Measurements from ENCODE around the gene NCOA3.
"Not testable (repeated sequence)": the region's sequence is repeated elsewhere in the genome, so short reads cannot be mapped to it uniquely, and the experiment has no call there.

Gene NCOA3

DNA sequence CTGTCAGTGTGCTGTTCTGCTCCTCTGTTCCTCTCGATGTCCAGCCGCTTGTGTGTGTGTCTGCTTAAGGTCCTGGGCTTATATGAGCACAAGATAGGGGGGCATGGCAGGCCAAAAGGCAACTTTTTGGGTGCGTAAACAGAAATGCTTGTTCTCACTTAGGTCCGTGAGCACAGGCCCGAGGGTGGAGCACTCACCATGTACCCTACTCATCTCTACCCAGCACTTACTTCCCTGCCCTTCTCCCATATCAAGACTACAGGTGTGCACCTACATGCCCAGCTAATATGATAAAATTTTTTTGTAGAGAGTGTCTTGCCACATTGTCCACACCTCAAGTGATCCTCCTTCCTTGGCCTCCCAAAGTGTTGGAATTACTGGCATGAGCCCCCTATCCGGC is 34.3 kb downstream of the NCOA3 start:
- no peak for DNase-seq (ENCODE audit: low spot score)

DNA sequence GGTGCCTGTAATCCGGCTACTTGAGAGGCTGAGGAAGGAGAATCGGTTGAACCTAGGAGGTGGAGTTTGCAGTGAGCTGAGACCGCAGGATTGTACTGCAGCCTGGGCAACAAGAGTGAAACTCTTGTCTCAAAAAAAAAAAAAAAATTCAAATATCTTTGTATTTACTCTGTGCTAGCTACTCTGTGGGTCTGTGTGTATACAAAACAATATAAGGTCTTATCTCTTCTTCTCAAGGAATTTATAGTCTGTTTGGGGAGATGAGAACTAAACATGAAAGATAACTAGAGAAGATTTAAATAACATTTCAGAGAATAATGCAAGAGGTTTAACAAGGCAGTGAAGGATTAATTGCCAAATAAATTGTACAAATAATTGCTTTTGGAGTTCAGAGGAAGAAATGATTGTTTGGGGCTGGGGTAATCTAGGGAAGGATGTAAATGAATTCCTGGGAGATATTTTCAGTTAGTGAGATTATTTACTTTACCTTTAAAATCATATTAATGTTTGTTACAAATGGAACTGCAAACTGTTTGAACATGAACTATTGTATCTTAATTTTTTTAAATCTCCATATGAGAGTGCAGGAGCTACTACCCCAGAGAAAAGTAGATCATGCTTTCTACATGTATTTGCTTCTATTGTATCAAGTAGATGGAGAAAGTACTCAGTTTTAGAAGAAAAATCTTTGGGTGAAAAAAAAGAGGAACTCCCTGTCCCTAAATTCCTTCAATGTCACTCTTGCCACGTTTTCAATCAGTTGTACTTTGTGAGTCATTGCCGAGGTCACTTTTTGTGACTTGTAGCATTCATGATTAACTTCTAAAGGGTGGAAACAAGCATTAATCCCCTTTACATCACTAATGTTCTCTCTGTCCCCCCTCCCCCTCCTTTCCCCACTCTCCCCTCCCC is 39.0 kb downstream of the NCOA3 start:
- no peak for DNase-seq (ENCODE audit: low spot score)

DNA sequence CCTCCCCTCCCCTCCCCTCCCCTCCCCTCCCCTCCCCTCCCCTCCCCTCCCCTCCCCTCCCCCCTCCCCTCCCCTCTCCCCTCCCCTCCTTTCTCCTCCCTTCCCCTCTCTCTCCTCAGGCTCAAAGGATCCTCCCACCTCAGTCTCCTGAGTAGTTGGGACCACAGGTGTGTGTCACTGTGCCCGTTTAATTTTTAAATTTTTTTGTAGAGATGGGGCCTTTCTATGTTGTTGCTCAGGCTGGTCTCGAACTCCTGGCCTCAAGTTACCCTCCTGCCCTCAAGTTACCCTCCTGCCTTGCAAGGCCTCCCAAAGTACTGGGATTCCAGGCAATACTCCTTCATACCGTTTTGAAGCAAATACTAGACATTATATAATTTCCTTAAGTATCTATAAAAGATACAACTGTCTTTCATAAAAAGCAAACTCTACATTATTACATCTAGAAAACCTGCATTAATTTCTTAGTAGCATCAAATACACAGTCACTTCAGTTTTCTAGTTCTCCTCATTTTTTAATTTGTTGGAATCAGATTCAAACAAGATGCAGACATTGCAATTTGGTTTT is 39.8 kb downstream of the NCOA3 start:
- no peak for DNase-seq (ENCODE audit: low spot score)

DNA sequence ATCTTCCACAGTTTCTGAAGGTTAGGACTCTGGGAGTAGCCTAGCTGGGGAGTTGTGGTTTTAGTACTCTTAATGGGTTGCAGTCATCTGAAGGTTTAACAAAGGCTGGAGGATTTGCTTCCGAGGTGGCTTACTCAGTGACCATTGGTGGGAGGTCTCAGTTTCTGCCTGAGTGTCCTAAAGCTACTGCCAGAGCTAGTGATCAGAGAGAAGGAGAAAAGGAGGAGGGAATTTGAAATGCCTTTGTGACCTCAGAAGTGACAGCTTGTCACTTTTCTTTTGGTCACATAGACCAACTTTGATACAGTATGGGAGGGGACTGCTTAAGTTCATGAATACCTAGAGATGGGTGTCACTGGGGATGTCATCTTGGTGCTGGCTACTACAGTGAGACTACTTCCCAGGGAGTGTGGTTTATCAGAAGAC is 41.3 kb downstream of the NCOA3 start:
- no peak for DNase-seq (ENCODE audit: low spot score)

DNA sequence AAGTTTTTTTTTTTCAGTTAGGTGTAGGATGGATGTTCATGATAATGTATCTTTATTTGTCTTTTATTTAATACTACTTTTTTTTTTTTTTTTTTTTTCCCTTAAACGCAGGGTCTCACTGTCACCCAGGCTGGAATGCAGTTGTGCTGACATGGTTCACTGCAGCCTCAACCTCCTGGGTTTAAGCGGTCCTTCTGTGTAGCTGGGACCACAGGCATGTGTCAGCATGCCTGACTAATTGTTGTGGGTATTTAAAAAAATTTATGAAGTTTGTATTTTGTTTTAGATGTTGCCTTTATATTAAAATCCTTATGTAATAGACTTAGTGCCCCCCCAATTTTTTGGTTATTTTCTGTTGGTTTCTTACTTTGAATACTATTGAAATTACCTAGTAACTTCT is 42.6 kb downstream of the NCOA3 start:
- DNase-seq (ENCODE audit: low spot score), result no peak

DNA sequence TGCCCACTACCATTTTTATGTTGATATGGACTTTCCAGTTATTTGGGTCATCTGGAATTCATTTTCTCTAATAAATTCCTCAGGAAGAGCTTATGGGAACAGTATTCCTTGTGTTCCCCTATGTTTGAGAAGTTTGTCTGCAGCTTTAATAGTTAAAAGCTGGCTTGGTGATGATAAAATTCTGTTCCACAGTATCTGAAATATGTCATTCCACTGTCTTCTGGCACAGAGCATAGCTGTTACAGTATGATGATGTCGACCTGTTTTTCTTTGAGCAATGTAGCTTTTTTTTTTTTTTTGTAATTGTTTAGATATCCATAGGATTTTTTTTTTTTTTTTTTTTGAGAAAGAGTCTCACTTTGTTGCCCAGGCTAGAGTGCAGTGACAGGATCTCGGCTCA is 43.2 kb downstream of the NCOA3 start:
- no peak for DNase-seq (ENCODE audit: low spot score)

DNA sequence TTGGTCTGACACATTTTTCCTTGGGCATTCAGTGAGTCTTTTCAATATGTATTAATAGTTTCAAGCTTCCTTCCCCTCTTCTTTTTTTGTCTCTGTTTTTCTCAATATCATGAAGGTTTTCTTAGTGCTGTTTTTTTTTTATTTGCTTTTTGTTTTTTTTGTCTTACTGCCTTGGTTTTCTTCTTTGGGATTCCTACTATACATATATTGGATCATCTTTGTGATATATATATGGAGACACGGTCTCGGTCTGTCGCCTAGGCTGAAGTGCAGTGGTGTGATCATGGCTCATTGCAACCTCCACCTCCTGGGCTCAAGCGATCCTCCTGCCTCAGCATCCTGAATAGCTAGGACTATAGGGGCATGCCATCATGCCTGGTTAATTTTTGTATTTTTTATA is 43.8 kb downstream of the NCOA3 start:
- no peak for DNase-seq (ENCODE audit: low spot score)

DNA sequence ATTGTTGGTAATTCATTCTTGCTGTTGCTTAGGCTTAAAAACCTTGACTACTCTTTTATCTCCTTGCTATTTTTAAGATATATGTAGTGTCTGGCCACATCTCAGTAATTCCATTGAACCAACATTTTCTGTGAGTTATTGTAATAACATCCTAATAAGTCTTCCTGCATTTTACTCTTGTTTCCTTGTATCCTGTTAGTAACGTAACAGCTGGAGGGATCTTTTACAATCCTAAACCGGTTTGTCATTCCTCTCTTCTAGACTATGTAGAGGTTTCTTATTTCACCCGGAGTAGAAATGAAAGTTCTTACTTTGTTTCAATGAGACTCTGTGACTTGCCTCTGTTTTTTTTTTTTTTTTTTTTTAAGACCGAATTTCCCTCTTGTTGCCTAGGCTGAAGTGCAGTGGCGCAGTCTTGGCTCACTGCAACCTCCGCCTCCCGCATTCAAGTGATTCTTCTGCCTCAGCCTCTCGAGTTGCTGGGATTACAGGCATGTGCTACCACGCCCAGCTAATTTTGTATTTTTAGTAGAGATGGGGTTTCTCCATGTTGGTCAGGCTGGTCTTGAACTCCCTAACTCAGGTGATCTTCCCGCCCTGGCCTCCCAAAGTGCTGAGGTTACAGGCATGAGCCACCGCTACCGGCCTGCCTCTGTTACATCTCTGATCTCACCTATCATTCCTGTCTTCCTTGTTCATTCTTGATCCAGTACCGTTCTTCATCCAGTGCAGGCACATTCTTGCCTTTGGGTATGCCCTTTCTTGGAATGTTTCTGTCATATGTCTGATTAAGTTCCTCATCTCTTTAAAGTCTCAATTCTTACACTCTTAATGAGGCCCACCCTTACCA is 44.7 kb downstream of the NCOA3 start:
- DNase-seq (ENCODE audit: low spot score), result no peak

DNA sequence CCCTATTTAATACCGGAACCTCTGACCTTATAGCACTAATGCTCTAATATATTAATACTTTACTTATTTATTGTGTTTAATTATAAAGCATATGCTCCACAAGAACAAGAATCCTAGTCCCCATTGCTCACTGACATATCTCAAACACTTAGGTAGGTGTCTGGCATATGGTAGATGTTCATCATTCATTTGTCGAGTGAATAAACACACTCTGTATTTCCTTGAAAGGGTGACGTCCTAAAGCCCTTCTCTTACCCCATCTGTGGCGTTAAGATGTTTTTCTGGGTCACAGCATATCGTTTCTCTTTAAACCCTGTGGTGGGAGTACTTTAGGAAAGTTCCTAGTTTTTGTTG is 45.3 kb downstream of the NCOA3 start:
- no peak for DNase-seq (ENCODE audit: low spot score)

DNA sequence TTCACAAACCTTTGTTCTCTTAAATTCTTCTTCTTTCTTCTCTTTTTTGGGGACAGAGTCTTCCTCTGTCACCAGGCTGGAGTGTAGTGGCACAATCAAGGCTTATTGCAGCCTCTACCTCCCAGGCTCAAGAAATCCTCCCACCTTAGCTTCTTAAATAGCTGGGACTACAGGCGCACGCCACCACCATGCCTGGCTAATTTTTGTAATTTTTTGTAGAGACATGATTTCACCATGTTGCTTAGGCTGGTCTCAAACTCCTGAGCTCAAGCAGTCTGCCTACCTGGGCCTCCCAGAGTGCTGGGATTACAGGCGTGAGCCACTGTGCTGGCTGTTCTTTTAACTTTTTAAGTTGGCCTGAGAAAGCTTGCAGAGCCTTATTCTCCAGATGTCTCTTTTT is 48.0 kb downstream of the NCOA3 start:
- DNase-seq (ENCODE audit: low spot score), result no peak

DNA sequence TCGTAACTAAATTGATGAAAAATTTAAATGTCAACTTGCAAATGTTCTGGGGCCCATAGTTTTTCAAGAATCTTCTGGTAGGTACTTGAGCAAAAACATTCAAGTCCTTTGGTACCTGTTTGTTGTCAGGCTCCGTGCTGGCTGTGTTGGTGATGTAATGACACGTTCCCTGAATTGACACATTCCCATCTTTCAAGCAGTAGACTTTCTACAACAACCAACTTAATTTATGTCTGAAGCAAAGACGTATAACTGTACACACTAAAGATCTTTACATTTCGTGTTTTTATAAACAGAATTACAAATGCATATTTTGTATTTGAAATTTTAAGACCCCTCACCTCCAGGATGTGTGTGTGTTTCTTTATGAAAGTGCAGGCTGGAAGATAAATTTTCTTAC is 49.5 kb downstream of the NCOA3 start:
- no peak for DNase-seq (ENCODE audit: low spot score)

DNA sequence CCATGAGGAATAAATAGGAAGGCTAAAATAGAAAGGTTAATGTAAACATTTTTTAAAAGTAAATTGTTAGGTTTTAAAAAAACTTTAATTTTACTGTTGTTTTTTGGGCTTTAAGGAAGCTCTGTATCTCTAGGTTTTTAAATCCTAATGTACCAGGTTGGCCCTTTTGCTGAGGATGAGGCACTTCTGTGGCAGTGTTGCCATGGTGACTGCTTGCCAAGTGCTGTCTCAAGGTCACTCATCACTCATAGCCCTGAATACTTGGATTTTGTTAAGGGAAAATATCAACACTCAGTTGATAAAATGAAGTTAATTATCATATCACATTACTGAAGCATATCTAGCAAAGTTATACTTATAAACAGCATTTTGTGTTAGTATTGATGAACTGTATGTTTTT is 50.2 kb downstream of the NCOA3 start:
- no peak for DNase-seq (ENCODE audit: low spot score)

DNA sequence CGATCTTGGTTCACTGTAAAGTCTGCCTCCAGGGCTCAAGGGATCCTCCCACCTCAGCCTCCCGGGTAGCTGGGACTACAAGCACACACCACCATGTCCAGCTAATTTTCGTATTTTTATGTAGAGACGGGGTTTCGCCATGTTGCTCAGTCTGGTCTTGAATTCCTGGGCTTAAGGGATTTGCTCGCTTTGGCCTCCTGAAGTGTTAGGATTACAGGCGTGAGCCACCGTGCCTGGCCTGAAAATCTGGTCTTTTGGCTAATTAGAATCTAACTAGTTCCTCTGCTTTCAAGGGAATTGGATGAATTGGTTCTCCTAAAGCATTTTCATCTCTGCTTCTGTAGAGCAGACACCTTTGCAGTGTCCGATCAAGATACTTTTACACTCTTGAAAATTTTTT is 51.3 kb downstream of the NCOA3 start:
- no peak for DNase-seq (ENCODE audit: low spot score)

DNA sequence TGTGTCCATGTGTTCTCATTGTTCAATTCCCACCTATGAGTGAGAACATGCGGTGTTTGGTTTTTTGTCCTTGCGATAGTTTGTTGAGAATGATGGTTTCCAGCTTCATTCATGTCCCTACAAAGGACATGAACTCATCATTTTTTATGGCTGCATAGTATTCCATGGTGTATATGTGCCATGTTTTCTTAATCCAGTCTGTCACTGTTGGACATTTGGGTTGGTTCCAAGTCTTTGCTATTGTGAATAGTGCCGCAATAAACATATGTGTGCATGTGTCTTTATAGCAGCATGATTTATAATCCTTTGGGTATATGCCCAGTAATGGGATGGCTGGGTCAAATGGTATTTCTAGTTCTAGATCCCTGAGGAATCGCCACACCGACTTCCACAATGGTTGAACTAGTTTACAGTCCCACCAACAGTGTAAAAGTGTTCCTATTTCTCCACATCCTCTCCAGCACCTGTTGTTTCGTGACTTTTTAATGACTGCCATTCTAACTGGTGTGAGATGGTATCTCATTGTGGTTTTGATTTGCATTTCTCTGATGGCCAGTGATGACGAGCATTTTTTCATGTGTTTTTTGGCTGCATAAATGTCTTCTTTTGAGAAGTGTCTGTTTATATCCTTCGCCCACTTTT is 52.0 kb downstream of the NCOA3 start:
- not testable (repeated sequence) for DNase-seq (ENCODE audit: low spot score)

DNA sequence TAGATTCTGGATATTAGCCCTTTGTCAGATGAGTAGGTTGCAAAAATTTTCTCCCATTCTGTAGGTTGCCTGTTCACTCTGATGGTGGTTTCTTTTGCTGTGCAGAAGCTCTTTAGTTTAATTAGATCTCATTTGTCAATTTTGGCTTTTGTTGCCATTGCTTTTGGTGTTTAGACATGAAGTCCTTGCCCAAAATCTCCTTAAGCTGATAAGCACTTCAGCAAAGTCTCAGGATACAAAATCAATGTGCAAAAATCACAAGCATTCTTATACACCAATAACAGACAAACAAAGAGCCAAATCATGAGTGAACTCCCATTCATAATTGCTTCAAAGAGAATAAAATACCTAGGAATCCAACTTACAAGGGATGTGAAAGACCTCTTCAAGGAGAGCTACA is 52.6 kb downstream of the NCOA3 start:
- not testable (repeated sequence) for DNase-seq (ENCODE audit: low spot score)

DNA sequence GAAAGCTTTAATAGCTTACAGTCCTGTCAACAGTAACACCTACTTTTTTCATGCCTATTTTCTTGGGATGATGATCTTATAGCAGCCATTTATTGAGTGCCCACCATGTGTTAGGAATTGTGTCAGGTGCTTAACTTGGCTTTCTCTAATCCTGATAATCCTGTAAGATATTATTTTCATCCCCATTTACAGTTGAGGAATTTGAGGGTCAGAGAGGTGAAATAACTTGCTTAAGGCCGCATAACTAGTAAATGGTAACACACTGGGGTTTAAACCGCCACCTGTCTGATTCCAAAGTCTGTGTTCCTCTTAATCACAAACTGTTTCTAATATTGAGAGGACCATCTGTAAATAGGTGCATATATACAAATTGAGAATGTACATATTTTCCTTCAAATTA is 55.5 kb downstream of the NCOA3 start:
- no peak for DNase-seq (ENCODE audit: low spot score)

DNA sequence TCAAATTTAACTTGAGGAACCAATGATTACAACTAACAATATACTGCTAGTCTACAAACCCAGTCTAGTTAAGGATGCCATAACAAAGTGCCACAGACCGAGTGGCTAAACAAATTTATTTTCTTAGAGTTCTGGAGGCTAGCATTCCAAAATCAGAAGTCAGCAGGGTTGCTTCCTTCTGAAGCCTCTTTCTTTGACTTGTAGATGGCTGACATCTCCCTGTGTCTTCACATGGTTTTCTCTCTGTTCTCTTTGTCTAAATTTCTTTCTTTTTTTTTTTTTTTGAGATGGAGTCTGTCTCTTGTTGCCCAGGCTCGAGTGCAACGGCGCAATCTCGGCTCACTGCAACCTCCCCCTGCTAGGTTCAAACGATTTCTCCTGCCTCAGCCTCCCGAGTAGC is 56.1 kb downstream of the NCOA3 start:
- DNase-seq (ENCODE audit: low spot score), result no peak

DNA sequence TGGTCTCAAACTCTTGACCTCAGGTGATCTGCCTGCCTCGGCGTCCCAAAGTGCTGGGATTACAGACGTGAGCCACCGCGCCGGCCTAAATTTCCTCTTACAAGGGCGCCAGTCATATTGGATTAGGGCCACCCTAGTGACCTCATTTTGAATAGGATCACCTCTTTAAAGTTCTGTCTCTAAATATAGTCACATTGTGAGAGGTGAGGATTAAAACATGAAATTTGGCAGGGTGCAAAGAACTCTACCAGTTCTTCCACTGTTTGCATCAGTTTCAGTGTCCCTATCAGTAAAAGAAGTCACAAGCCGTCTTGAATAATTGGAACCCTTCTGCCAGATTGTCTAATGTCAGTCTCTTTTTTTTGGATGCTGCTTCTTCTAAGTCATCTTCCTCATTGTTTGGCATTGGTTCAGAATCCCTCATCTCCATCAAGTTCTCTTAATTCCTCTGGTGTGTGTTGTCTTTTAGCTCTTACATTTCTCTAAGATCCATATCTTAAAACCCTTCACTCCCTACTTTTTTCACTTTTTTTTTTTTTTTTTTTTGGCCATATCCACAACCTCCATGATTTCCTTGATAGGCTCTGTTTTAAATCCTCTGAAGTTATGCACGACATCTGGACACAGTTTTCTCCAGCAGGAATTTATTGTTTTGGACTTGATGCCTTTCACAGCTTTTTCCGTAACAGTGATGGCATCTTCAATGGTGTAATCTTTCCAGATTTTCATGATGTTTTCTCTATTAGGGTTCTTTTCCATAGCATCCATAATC is 56.8 kb downstream of the NCOA3 start:
- no peak for DNase-seq (ENCODE audit: low spot score)

DNA sequence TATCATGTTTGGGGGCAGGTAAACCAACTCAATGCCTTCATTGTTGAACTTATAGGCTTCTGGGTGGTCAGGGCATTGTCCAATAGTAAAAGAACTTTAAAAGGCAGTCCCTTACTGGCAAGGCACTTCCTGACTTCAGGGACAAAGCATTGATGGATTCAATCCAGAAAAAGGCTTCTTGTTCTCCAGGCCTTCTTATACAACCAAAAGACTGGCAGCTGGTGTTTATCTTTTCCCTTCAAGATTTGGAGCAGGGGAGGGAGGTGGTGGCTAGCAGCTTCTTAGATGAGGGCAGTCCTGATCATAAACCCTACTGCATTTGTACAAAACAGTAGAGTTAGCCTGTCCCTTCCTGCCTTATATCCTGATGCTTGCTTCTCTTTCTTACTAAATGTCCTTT is 57.5 kb downstream of the NCOA3 start:
- DNase-seq (ENCODE audit: low spot score), result peak; percentile 34

DNA sequence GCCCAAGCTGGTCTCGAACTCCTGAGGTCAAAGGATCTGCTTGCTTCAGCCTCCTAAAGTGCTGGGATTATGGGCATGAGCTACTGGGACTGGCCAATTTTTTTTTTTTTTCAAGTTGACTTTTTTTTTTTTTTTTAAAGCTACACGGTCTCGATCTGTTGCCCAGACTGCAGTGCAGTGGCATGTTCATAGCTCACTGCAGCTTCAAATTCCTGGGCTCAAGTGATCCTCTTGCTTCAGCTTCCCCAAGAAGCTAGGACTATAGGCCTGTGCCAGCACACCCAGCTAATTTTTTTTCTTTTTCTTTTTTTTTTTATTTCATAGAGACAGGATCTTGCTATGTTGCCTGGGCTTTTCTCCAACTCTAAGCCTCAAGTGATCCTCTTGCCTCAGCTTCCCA is 59.5 kb downstream of the NCOA3 start:
- no peak for DNase-seq (ENCODE audit: low spot score)

Measured in pons (tissue), 1 donor.